ENCODE results near the gene INPP5B.

Gene INPP5B

DNA sequence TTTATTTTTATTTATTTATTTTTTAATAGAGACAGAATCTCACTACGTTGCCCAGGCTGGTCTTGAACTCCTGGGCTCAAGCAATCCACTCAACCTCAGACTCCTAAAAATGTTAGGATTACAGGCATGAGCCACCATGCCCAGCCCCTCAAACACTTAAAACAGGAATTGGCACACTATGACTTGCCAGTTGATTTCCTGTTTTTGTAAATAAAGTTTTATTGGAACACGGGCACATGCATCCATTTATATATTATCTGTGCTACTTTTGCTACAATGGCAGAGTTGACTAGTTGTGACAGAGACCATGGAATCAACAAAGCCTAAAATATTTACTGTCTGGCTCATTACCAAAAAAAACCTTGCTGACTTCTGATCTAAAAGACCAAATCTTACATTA lies 122.9 kb downstream of the INPP5B start:
- TF ChIP-seq, protein P1, sequence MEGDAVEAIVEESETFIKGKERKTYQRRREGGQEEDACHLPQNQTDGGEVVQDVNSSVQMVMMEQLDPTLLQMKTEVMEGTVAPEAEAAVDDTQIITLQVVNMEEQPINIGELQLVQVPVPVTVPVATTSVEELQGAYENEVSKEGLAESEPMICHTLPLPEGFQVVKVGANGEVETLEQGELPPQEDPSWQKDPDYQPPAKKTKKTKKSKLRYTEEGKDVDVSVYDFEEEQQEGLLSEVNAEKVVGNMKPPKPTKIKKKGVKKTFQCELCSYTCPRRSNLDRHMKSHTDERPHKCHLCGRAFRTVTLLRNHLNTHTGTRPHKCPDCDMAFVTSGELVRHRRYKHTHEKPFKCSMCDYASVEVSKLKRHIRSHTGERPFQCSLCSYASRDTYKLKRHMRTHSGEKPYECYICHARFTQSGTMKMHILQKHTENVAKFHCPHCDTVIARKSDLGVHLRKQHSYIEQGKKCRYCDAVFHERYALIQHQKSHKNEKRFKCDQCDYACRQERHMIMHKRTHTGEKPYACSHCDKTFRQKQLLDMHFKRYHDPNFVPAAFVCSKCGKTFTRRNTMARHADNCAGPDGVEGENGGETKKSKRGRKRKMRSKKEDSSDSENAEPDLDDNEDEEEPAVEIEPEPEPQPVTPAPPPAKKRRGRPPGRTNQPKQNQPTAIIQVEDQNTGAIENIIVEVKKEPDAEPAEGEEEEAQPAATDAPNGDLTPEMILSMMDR (IDR thresholded peaks at IDR 0.05; ENCODE audit: low read depth, low read length) = no peak
- DNase-seq (ENCODE audit: extremely low read depth, low read depth) = no peak

DNA sequence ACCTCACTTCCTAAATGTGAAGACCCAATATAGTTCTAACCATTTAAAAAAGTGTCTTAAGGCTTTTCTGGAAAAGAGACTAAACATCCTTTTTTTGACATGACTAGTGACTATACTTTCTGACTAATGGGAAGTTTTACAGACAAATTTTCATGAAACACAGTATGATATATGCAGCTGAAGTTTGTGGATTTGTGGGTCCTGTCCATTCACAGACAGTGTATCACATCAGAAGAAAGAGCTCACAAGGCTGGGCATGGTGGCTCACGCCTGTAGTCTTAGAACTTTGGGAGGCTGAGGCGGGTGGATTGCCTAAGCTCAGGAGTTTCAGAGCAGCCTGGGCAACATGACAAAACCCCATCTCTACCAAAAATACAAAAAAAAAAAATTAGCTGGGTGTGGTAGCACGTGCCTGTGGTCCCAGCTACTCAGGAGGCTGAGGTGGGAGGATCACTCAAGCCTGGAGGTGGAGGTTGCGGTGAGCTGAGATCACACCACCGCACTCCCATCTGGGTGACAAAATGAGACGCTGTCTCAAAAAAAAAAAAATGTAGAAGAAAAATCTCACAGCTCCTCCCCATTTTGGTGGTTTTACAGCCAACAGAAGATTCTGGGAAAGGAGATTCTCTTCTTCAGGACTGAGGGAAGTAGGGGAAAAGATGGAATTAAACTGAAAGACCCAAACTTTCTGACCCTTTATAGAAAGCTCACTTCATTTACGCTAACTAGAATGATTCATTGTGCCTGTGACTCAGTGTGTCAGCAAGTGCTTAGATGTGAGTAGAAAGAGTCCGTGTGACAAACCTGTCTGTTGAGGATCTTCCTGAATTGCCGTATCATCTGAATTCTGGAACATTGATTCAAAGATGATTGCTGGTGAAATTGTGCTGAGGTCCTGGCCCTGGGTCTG lies 123.7 kb downstream of the INPP5B start:
- TF ChIP-seq, protein P1 (IDR thresholded peaks at IDR 0.05; ENCODE audit: low read depth, low read length) = no peak
- no peak for DNase-seq (ENCODE audit: extremely low read depth, low read depth)

DNA sequence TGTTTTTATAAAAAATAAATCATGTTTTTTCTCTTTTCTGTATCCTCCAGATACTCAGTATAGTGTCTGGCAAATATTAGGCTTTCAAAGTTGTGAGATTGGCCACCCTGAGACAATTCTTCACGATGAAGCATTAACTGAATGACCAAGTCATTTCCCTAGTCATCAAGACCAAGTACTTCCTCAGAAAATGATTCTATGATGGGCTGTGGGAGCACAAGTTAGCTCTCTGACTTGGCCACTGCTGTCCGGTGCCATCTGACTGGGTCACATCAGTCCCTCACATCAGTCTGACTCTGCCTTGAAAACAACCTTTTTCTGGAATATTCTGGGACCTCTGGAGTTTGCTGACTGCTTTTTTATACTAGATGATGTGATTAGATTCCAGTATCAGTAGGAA lies 125.4 kb downstream of the INPP5B start:
- TF ChIP-seq, protein P1 (IDR thresholded peaks at IDR 0.05; ENCODE audit: low read depth, low read length) = no peak

DNA sequence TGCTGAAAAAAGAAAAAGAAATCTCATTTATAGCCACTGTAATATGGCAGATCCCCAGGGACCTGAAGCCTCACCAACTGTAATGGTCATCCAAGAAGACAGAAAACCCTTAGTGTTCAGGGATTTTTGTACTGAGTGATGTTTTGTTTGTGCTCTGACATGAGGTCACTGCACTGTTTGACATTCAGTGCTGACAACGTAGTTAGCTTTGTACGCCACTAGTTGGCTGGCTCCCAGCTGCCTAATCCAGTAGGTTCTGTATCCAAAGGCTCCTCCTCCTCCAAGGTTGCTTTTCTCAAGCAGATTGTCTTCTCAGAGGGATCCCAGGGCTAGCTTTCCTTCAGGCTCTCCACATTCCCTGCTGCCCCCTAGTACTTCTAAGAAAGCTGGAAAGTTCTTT lies 129.4 kb downstream of the INPP5B start:
- no peak for DNase-seq (ENCODE audit: extremely low read depth, low read depth)
- TF ChIP-seq, protein P1 (IDR thresholded peaks at IDR 0.05; ENCODE audit: low read depth, low read length) = no peak

More for the DNA sequence above, 125.4 kb downstream of the INPP5B start:
- no peak for DNase-seq (ENCODE audit: extremely low read depth, low read depth)

DNA sequence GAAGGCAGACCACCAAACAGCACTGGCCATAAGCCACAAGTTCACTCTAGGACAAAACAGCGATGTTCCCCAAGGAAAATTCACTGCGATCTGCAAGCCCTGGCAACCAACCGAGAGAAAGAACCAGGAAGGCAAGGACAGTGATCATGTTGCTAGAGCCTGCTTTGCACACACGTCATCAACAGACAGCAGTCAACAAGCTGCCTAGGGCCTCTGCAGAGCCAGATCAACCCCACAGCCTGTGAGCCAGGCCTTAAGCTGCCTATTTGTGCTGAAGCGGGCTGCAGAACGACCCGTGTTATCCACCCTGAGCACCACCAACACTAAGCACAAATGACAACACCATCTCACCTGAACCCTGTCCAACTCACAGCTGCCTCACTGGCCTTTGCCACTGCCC lies 132.6 kb downstream of the INPP5B start:
- DNase-seq (ENCODE audit: extremely low read depth, low read depth) = no peak
- TF ChIP-seq, protein P1 (IDR thresholded peaks at IDR 0.05; ENCODE audit: low read depth, low read length) = no peak

DNA sequence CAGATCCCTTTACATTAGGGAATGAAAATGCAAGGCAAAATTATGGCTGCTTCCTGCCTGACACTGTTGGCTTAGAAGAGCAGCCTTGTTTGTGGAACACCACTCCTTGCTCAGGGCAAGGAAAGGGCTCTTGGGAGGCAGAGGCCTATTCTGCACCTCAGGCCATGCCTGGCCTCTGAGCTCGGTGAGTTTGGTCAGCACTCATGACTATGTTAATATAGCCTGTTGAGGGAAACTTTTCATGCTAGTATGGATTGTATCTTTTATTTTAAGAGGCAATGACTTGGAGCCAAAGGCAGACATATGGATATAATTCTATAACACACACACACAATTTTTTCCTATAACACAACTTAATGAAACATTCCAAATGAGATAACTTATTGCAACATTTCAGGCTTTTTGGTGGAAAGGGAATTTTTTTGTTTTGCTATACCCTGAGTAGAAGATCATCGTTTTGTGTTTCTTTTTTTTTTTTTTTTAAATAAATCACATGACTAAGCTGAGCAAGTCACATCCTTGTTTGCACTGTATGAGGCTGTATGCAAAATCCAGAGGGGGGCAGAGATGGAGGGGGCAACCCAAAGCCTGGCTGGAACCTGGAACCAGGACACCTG lies 133.2 kb downstream of the INPP5B start:
- no peak for DNase-seq (ENCODE audit: extremely low read depth, low read depth)

More for the DNA sequence above, 133.2 kb downstream of the INPP5B start:
- TF ChIP-seq, protein P1 (IDR thresholded peaks at IDR 0.05; ENCODE audit: low read depth, low read length) = no peak

Measured in AG09319 (cell line).